Liver (tissue), 9 donors: ENCODE measurements around the gene LGALS14. TPM values are rescaled to one million over a fixed set of nuclear protein-coding genes. Genes with fewer than 3 reads are reported as not detected.

Source experiments
- DNase-seq: peaks from one replicate; pipeline ENCODE4 v3.0.0-alpha.2; 2017; ENCODE audit warnings: low spot score
- H3K27ac ChIP-seq, 2 donors: one replicate each; pipeline ENCODE4 v1.7.0; 2013; ENCODE audit warnings: inconsistent platforms in 2 of 2, low read length in 2 of 2, control low read depth in 1 of 2, low read depth in 1 of 2, mild to moderate bottlenecking in 1 of 2
- H3K27me3 ChIP-seq, 4 donors: one replicate each; pipeline versions ENCODE4 v1.6.1 to v1.7.0; 2013; ENCODE audit warnings: low read length in 3 of 4, inconsistent platforms in 1 of 4, mild to moderate bottlenecking in 1 of 4, moderate library complexity in 1 of 4; ENCODE audit not compliant: control insufficient read depth in 4 of 4, insufficient read depth in 4 of 4
- H3K36me3 ChIP-seq, 4 donors: one replicate each; pipeline versions ENCODE4 v1.6.1 to v1.7.0; 2013; ENCODE audit warnings: low read length in 3 of 4, mild to moderate bottlenecking in 3 of 4, low read depth in 1 of 4, moderate library complexity in 1 of 4; ENCODE audit not compliant: control insufficient read depth in 4 of 4, insufficient read depth in 3 of 4
- H3K4me1 ChIP-seq, 4 donors: one replicate each; pipeline versions ENCODE4 v1.6.1 to v1.7.0; 2013; ENCODE audit warnings: low read length in 3 of 4, mild to moderate bottlenecking in 3 of 4, moderate library complexity in 1 of 4; ENCODE audit not compliant: control insufficient read depth in 4 of 4, insufficient read depth in 4 of 4
- H3K4me3 ChIP-seq, 3 donors: one replicate each; pipeline versions ENCODE4 v1.6.1 to v1.7.0; 2013; ENCODE audit warnings: low read length in 3 of 3, control low read depth in 1 of 3, low read depth in 1 of 3, mild to moderate bottlenecking in 1 of 3
- H3K9ac ChIP-seq, 2 donors: one replicate each; pipeline ENCODE4 v1.7.0; 2013; ENCODE audit warnings: low read length in 2 of 2, mild to moderate bottlenecking in 2 of 2, moderate library complexity in 2 of 2, control low read depth in 1 of 2, low read depth in 1 of 2
- H3K9me3 ChIP-seq, 4 donors: one replicate each; pipeline versions ENCODE4 v1.6.1 to v1.7.0; 2013; ENCODE audit warnings: low read length in 3 of 4; ENCODE audit not compliant: control insufficient read depth in 4 of 4
- ATF3 ChIP-seq: IDR thresholded peaks from 2 replicates; pipeline ENCODE4 v1.6.1; 2016; ENCODE audit warnings: antibody characterized with exemption
- CTCF ChIP-seq: fragments of 150-350 bp; IDR thresholded peaks from 2 replicates; pipeline ENCODE4 v1.5.1; 2017; ENCODE audit warnings: improper control_type of control experiment, low read depth, low read length; ENCODE audit not compliant: missing input control
- EGR1 ChIP-seq, 2 donors: IDR thresholded peaks; 2 replicates each; pipeline ENCODE4 v1.6.1; 2016 to 2018; ENCODE audit warnings: antibody characterized with exemption in 2 of 2, low read depth in 2 of 2
- FOXA1 ChIP-seq: IDR thresholded peaks from 2 replicates; pipeline ENCODE4 v1.6.1; 2016; ENCODE audit warnings: antibody characterized with exemption
- FOXA2 ChIP-seq: IDR thresholded peaks from 2 replicates; pipeline ENCODE4 v1.6.1; 2016; ENCODE audit warnings: antibody characterized with exemption
- GABPA ChIP-seq, 2 donors: IDR thresholded peaks in 1 of 2; conservative IDR thresholded peaks in 1 of 2; 2 replicates each; pipeline ENCODE4 v1.6.1; 2016; ENCODE audit warnings: antibody characterized with exemption in 2 of 2, mild to moderate bottlenecking in 1 of 2, moderate library complexity in 1 of 2
- HNF4A ChIP-seq, 2 donors: conservative IDR thresholded peaks; 2 replicates each; pipeline ENCODE4 v1.6.1; 2016; ENCODE audit warnings: antibody characterized with exemption in 2 of 2, mild to moderate bottlenecking in 2 of 2
- HNF4G ChIP-seq: IDR thresholded peaks from 2 replicates; pipeline ENCODE4 v1.6.1; 2016; ENCODE audit warnings: antibody characterized with exemption
- JUND ChIP-seq, 2 donors: IDR thresholded peaks; 2 replicates each; pipeline ENCODE4 v1.6.1; 2016; ENCODE audit warnings: antibody characterized with exemption in 2 of 2
- MAX ChIP-seq: IDR thresholded peaks from 2 replicates; pipeline ENCODE4 v1.6.1; 2016; ENCODE audit warnings: antibody characterized with exemption
- NR2F2 ChIP-seq: IDR thresholded peaks from 2 replicates; pipeline ENCODE4 v1.6.1; 2016; ENCODE audit warnings: antibody characterized with exemption
- RAD21 ChIP-seq, 2 donors: IDR thresholded peaks; 2 replicates each; pipeline ENCODE4 v1.6.1; 2016; ENCODE audit warnings: antibody characterized with exemption in 2 of 2, mild to moderate bottlenecking in 2 of 2
- REST ChIP-seq: IDR thresholded peaks from 2 replicates; pipeline ENCODE4 v1.6.1; 2016; ENCODE audit warnings: antibody characterized with exemption, mild to moderate bottlenecking
- RXRA ChIP-seq, 2 donors: IDR thresholded peaks; 2 replicates each; pipeline ENCODE4 v1.6.1; 2017 to 2018; ENCODE audit warnings: antibody characterized with exemption in 2 of 2, mild to moderate bottlenecking in 1 of 2
- SP1 ChIP-seq: IDR thresholded peaks from 2 replicates; pipeline ENCODE4 v1.6.1; 2018; ENCODE audit warnings: antibody characterized with exemption, mild to moderate bottlenecking
- TAF1 ChIP-seq: conservative IDR thresholded peaks from 2 replicates; pipeline ENCODE4 v1.6.1; 2016; ENCODE audit warnings: antibody characterized with exemption, mild to moderate bottlenecking
- YY1 ChIP-seq: IDR thresholded peaks from 2 replicates; pipeline ENCODE4 v1.6.1; 2016; ENCODE audit warnings: antibody characterized with exemption, mild to moderate bottlenecking
- ZBTB33 ChIP-seq: IDR thresholded peaks from 2 replicates; pipeline ENCODE4 v1.6.1; 2016; ENCODE audit warnings: antibody characterized with exemption
- WGBS: extraction: QIAGEN DNeasy Blood & Tissue Kit; methylation state at CpG from one replicate; pipeline ENCODE4 v1.1.7; 2013; 5-methylcytosine and 5-hydroxymethylcytosine counted together
- polyA plus RNA-seq, 2 donors: library from polyadenylated mRNA; stranded (reverse) in 1 of 2; unstranded in 1 of 2; fragments of 200-250 nt in 1 of 2; fragments of >200 nt in 1 of 2; fragmentation: Nextera tagmentation in 1 of 2; extraction: Ambion mirVana in 1 of 2; gene quantifications; one replicate each; pipeline versions ENCODE4 v1.2.1 to v1.2.3, GENCODE V29; 2013 to 2015
- total RNA-seq, 2 donors: library from RNA; depleted of rRNA; stranded (reverse); fragments of >200 nt; gene quantifications; one replicate each; pipeline ENCODE4 v1.2.3, GENCODE V29; 2014
- donor health status: healthy.
- donor health status: healthy.
- donor health status: healthy.
- donor health status: healthy.
- donor health status: healthy.

The LGALS14 gene
- total and polyA plus RNA-seq, 4 donors, result not detected

- 66% methylated on average over 3 of the region's 3 CpGs for WGBS
- Histone ChIP-seq H3K27ac (no peak overlapping the region), H3K4me1 (no peaks in the 10 kb centered on the region), H3K27me3 (peaks cover 0 to 5% (median 0%) of the 10 kb centered on the region in 4 donors), H3K4me3 (no peak overlapping the region), H3K36me3 (no peaks in the 10 kb centered on the region), H3K9ac (no peak overlapping the region), H3K9me3 (no peaks in the 10 kb centered on the region)
- TF ChIP-seq TAF1 (no peak), ATF3 (no peak), FOXA1 (no peak), ZBTB33 (no peak), RAD21 (IDR thresholded peaks at IDR 0.05) (no peak), GABPA (IDR thresholded peaks at IDR 0.05 in 1 of 2, conservative IDR thresholded peaks at IDR 0.05 in 1 of 2) (no peak), YY1 (no peak), NR2F2 (no peak), SP1 (no peak), FOXA2 (no peak), MAX (no peak)
- DNase-seq, result no peak
These were observed 33.1 kb downstream of the LGALS14 start for GRCh38 chr19:39737351-39737750.

- WGBS, result 41% methylated on average over 3 of the region's 3 CpGs
- Histone ChIP-seq H3K36me3 (no peaks in the 10 kb centered on the region), H3K4me3 (no peak within 1 kb of the TSS), H3K9ac (no peak within 1 kb of the TSS), H3K27me3 (peaks cover 0 to 5% (median 0%) of the 10 kb centered on the region in 4 donors), H3K4me1 (no peaks in the 10 kb centered on the region), H3K27ac (no peak within 1 kb of the TSS), H3K9me3 (no peaks in the 10 kb centered on the region)
- TF ChIP-seq SP1 (no peak), FOXA1 (no peak), RAD21 (IDR thresholded peaks at IDR 0.05) (no peak), HNF4G (no peak), ATF3 (no peak), MAX (no peak), RXRA (IDR thresholded peaks at IDR 0.05) (no peak), GABPA (IDR thresholded peaks at IDR 0.05 in 1 of 2, conservative IDR thresholded peaks at IDR 0.05 in 1 of 2) (no peak), CTCF (no peak), JUND (IDR thresholded peaks at IDR 0.05) (no peak), ZBTB33 (no peak), YY1 (no peak), REST (no peak), EGR1 (IDR thresholded peaks at IDR 0.05; ENCODE audit: low read depth in 2 of 2) (no peak), TAF1 (no peak), NR2F2 (no peak), FOXA2 (no peak), HNF4A (conservative IDR thresholded peaks at IDR 0.05) (no peak)
- DNase-seq, result no peak
These were observed 33.6 kb downstream of the LGALS14 start, which contains the start of gene CLC for GRCh38 chr19:39737891-39738290. Gene CLC, minus strand, starts transcription at chr19:39738029. Its CDS starts 77 bp downstream, at chr19:39737952.
